Kidney (tissue), 14 donors: ENCODE measurements around the gene STRN3. TPM values are rescaled to one million over a fixed set of nuclear protein-coding genes. Genes with fewer than 3 reads are reported as not detected.

ENCODE experiments used
- DNase-seq, 5 donors: peaks; one replicate each; pipeline ENCODE4 v3.0.0-alpha.2; 2013 to 2020
- FAIRE-seq: peaks from 2 replicates; lab custom pipeline; 2012; peaks lifted over from hg19 to GRCh38; lab: Jason Lieb, UNC
- H3K27ac ChIP-seq, 2 donors: one replicate each; pipeline ENCODE4 v1.7.0; 2013; ENCODE audit warnings: low read depth in 2 of 2, low read length in 2 of 2, inconsistent platforms in 1 of 2
- H3K27me3 ChIP-seq: one replicate; pipeline ENCODE4 v1.7.1; 2013; ENCODE audit warnings: low read length, inconsistent platforms; ENCODE audit not compliant: control insufficient read depth, insufficient read depth
- H3K36me3 ChIP-seq, 3 donors: one replicate each; pipeline versions ENCODE4 v1.7.0 to v1.7.1; 2013; ENCODE audit warnings: low read length in 3 of 3, control low read depth in 1 of 3, inconsistent platforms in 1 of 3; ENCODE audit not compliant: insufficient read depth in 3 of 3, control insufficient read depth in 2 of 3
- H3K4me1 ChIP-seq, 3 donors: one replicate each; pipeline versions ENCODE4 v1.7.0 to v1.7.1; 2013; ENCODE audit warnings: low read length in 3 of 3, inconsistent platforms in 1 of 3, low read depth in 1 of 3; ENCODE audit not compliant: control insufficient read depth in 2 of 3, insufficient read depth in 2 of 3
- H3K4me3 ChIP-seq, 3 donors: one replicate each; pipeline versions ENCODE4 v1.7.0 to v1.8.1; 2013; ENCODE audit warnings: low read length in 3 of 3, control low read depth in 1 of 3, inconsistent platforms in 1 of 3
- H3K9ac ChIP-seq, 3 donors: one replicate each; pipeline versions ENCODE4 v1.7.0 to v1.7.1; 2013; ENCODE audit warnings: low read length in 3 of 3, control low read depth in 1 of 3, inconsistent platforms in 1 of 3
- H3K9me3 ChIP-seq, 3 donors: one replicate each; pipeline versions ENCODE4 v1.7.0 to v1.7.1; 2013; ENCODE audit warnings: low read length in 3 of 3, control low read depth in 1 of 3, inconsistent platforms in 1 of 3; ENCODE audit not compliant: control insufficient read depth in 2 of 3, insufficient read depth in 1 of 3
- CTCF ChIP-seq: IDR thresholded peaks from 3 replicates; pipeline ENCODE4 v1.5.1; 2012; ENCODE audit warnings: mild to moderate bottlenecking, moderate library complexity, borderline replicate concordance; ENCODE audit not compliant: insufficient read depth; ENCODE audit errors: extremely low read depth
- intact Hi-C: fragments of 100-400 bp; cut with DNase I; formaldehyde crosslinking; loops from one replicate; pipeline ENCODE4 v1.11.1; 2022
- polyA plus RNA-seq: library from polyadenylated mRNA; stranded (reverse); fragments of 350-450 nt; fragmentation: Illumina TruSeq; extraction: RNeasy Lipid Tissue Mini Kit (QIAGEN cat#74804); gene quantifications from one replicate; pipeline ENCODE4 v1.2.3, GENCODE V29; 2014; ENCODE audit warnings: low read depth, low replicate concordance; ENCODE audit not compliant: insufficient read depth
- total RNA-seq: library from RNA; stranded (reverse); fragmentation: NEBNext Ultra II Directional; extraction: Animal tissue kit (Norgen Biotek cat#: 25700); gene quantifications from one replicate; pipeline ENCODE4 v1.2.1, GENCODE V29; 2021
- donor health status: control.
- donor health status: control.
- donor health status: control.
- donor health status: control.
- donor health status: control.
- donor health status: DM: yes; HTN: yes; CAD: no.
- donor health status: Normal renal cell carcinoma (clear cell type).

Gene STRN3
- total and polyA plus RNA-seq, 2 donors from 2014 or later, result 10.6 to 52.9 TPM

- Histone ChIP-seq H3K36me3 (no peaks in the 10 kb centered on the region), H3K4me1 (peaks cover 0 to 5% (median 0%) of the 10 kb centered on the region in 3 donors), H3K27ac (no peak overlapping the region), H3K4me3 (no peak overlapping the region), H3K9me3 (no peaks in the 10 kb centered on the region), H3K9ac (no peak overlapping the region), H3K27me3 (peaks cover 14% of the 10 kb centered on the region)
- no peak for TF ChIP-seq CTCF
- DNase-seq (no peak), FAIRE-seq (no peak)
- intact Hi-C loops, result no loop called here
Measured at GRCh38 chr14:30872602-30873001, 153.6 kb downstream of the STRN3 start.

GRCh38 chr14:30869551-30870155 lies 156.5 kb downstream of the STRN3 start:
- TF ChIP-seq CTCF, result no peak
- no peak overlapping the region for H3K4me3 ChIP-seq
- no peaks in the 10 kb centered on the region for H3K9me3 ChIP-seq
- no peak overlapping the region for H3K27ac ChIP-seq
- H3K9ac ChIP-seq, result no peak overlapping the region
- no peak for FAIRE-seq
- peaks cover 2% of the 10 kb centered on the region for H3K27me3 ChIP-seq
- intact Hi-C loops, result no loop called here
- no peaks in the 10 kb centered on the region for H3K36me3 ChIP-seq
- DNase-seq, result peak in 1 of 5 donors; percentile 30
- peaks cover 0 to 1% (median 0%) of the 10 kb centered on the region in 3 donors for H3K4me1 ChIP-seq

- DNase-seq, result no peak
- no peak overlapping the region for H3K4me3 ChIP-seq
- H3K9ac ChIP-seq, result no peak overlapping the region
- FAIRE-seq, result no peak
- no peaks in the 10 kb centered on the region for H3K36me3 ChIP-seq
- H3K4me1 ChIP-seq, result no peaks in the 10 kb centered on the region
- intact Hi-C loops, result no loop called here
- peaks cover 2% of the 10 kb centered on the region for H3K27me3 ChIP-seq
- TF ChIP-seq CTCF, result no peak
- H3K9me3 ChIP-seq, result no peaks in the 10 kb centered on the region
- no peak overlapping the region for H3K27ac ChIP-seq
Measured at GRCh38 chr14:30868736-30869135, 157.4 kb downstream of the STRN3 start.

GRCh38 chr14:30864934-30865333 lies 161.2 kb downstream of the STRN3 start:
- intact Hi-C loops, result no loop called here
- H3K4me1 ChIP-seq, result no peaks in the 10 kb centered on the region
- H3K27ac ChIP-seq, result no peak overlapping the region
- no peak overlapping the region for H3K4me3 ChIP-seq
- FAIRE-seq, result no peak
- H3K36me3 ChIP-seq, result no peaks in the 10 kb centered on the region
- no peak for TF ChIP-seq CTCF
- no peak overlapping the region for H3K9ac ChIP-seq
- no peak for DNase-seq
- H3K9me3 ChIP-seq, result no peaks in the 10 kb centered on the region
- no peaks in the 10 kb centered on the region for H3K27me3 ChIP-seq
